Gastroesophageal sphincter (tissue), 4 donors: ENCODE results near the gene KIAA0930. TPM values are rescaled to one million over a fixed set of nuclear protein-coding genes. Genes with fewer than 3 reads are reported as not detected.

Experiments
- ATAC-seq: fragments of 150-250 bp; one replicate; pipeline ENCODE4 v1.9.1; 2016; ENCODE audit warnings: mild to moderate bottlenecking, moderate library complexity
- H3K27ac ChIP-seq, 4 donors: fragments of 200-600 bp; sonication (generic) in 3 of 4; 1 replicate in 3 of 4; 2 replicates in 1 of 4; pipeline ENCODE4 v1.5.1; 2016 to 2019
- H3K27me3 ChIP-seq: fragments of 200-600 bp; sonication (generic); one replicate; pipeline ENCODE4 v1.5.1; 2019
- H3K36me3 ChIP-seq, 2 donors: fragments of 200-600 bp; sonication (generic); one replicate each; pipeline ENCODE4 v1.5.1; 2019; ENCODE audit warnings: control low read depth in 1 of 2
- H3K4me1 ChIP-seq, 3 donors: fragments of 200-600 bp; sonication (generic); 1 replicate in 2 of 3; 2 replicates in 1 of 3; pipeline ENCODE4 v1.5.1; 2016 to 2019; ENCODE audit warnings: control low read depth in 2 of 3
- H3K4me3 ChIP-seq, 2 donors: fragments of 200-600 bp; sonication (generic); one replicate each; pipeline ENCODE4 v1.5.1; 2019; ENCODE audit warnings: mild to moderate bottlenecking in 1 of 2, moderate library complexity in 1 of 2
- H3K9me3 ChIP-seq, 3 donors: fragments of 200-600 bp; sonication (generic); one replicate each; pipeline ENCODE4 v1.5.1; 2017 to 2019; ENCODE audit warnings: control low read depth in 2 of 3
- CTCF ChIP-seq, 4 experiments: fragments of 200-600 bp in 2 of 4; fragments of 450-650 bp in 2 of 4; sonication (generic) in 1 of 4; IDR thresholded peaks; one replicate each; pipeline ENCODE4 v1.5.1; 2017 to 2019; ENCODE audit warnings: antibody characterized with exemption in 4 of 4, mild to moderate bottlenecking in 2 of 4, moderate library complexity in 2 of 4
- EP300 ChIP-seq: sonication (generic); formaldehyde crosslinking; IDR thresholded peaks from one replicate; pipeline ENCODE4 v1.6.1; 2017; ENCODE audit warnings: antibody characterized with exemption, mild to moderate bottlenecking
- POLR2A ChIP-seq, 2 donors: fragments of 450-650 bp; IDR thresholded peaks; one replicate each; pipeline ENCODE4 v1.6.1; 2017; ENCODE audit warnings: antibody characterized with exemption in 2 of 2, mild to moderate bottlenecking in 2 of 2, moderate library complexity in 1 of 2
- POLR2AphosphoS5 ChIP-seq: sonication (generic); formaldehyde crosslinking; IDR thresholded peaks from one replicate; pipeline ENCODE4 v1.6.1; 2017; ENCODE audit warnings: antibody characterized with exemption
- WGBS, 2 donors: methylation state at CpG; one replicate each; pipeline ENCODE4 v1.1.5; 2018; ENCODE audit warnings: low coverage in 1 of 2; 5-methylcytosine and 5-hydroxymethylcytosine counted together
- total RNA-seq, 4 donors: library from RNA; depleted of rRNA; stranded (reverse); fragments of >200 nt; gene quantifications; one replicate each; pipeline ENCODE4 v1.1.0, GENCODE V29; 2016

KIAA0930 gene
- total RNA-seq, 4 donors from 2014 or later: 26.1 to 54.2 (median 37.3) TPM

GRCh38 chr22:45172881-45173585, 67.7 kb downstream of the KIAA0930 start:
- peaks cover 0 to 99% of the 10 kb centered on the region in 2 donors for H3K36me3 ChIP-seq
- H3K4me3 ChIP-seq: no peak overlapping the region
- H3K9me3 ChIP-seq: no peaks in the 10 kb centered on the region
- 77 to 85% methylated on average over 7 of the region's 7 CpGs for WGBS, 2 donors
- TF ChIP-seq EP300 (no peak), POLR2A (IDR thresholded peaks at IDR 0.05) (no peak), CTCF (IDR thresholded peaks at IDR 0.05) (no peak), POLR2AphosphoS5 (no peak)
- no peak for ATAC-seq
- no peaks in the 10 kb centered on the region for H3K27me3 ChIP-seq
- H3K4me1 ChIP-seq: no peaks in the 10 kb centered on the region
- H3K27ac ChIP-seq: no peak overlapping the region

GRCh38 chr22:45171830-45172229, 68.9 kb downstream of the KIAA0930 start:
- no peak for ATAC-seq
- peaks cover 0 to 7% (median 0%) of the 10 kb centered on the region in 3 donors for H3K4me1 ChIP-seq

GRCh38 chr22:45169591-45170466, 70.9 kb downstream of the KIAA0930 start:
- H3K4me1 ChIP-seq: peaks cover 0 to 26% (median 7%) of the 10 kb centered on the region in 3 donors
- H3K27me3 ChIP-seq: no peaks in the 10 kb centered on the region
- TF ChIP-seq EP300: no peak
- 71 to 81% methylated on average over 9 to 18 of the region's 19 CpGs for WGBS, 2 donors
- no peak overlapping the region for H3K27ac ChIP-seq
- no peaks in the 10 kb centered on the region for H3K9me3 ChIP-seq
- H3K4me3 ChIP-seq: no peak overlapping the region
- peaks cover 0 to 69% of the 10 kb centered on the region in 2 donors for H3K36me3 ChIP-seq
- ATAC-seq: no peak

More at GRCh38 chr22:45171830-45172229, 68.9 kb downstream of the KIAA0930 start:
- peaks cover 0 to 89% of the 10 kb centered on the region in 2 donors for H3K36me3 ChIP-seq
- TF ChIP-seq POLR2A (IDR thresholded peaks at IDR 0.05): no peak
- no peaks in the 10 kb centered on the region for H3K9me3 ChIP-seq
- no peaks in the 10 kb centered on the region for H3K27me3 ChIP-seq
- no peak overlapping the region for H3K4me3 ChIP-seq
- H3K27ac ChIP-seq: no peak overlapping the region
- WGBS, 2 donors: 80 to 81% methylated on average over 5 to 6 of the region's 6 CpGs

GRCh38 chr22:45166932-45167331, 73.8 kb downstream of the KIAA0930 start:
- peaks cover 0 to 44% (median 13%) of the 10 kb centered on the region in 3 donors for H3K4me1 ChIP-seq
- H3K27me3 ChIP-seq: no peaks in the 10 kb centered on the region
- H3K4me3 ChIP-seq: no peak overlapping the region
- ATAC-seq: no peak
- H3K9me3 ChIP-seq: no peaks in the 10 kb centered on the region
- no peak overlapping the region for H3K27ac ChIP-seq
- TF ChIP-seq POLR2A (IDR thresholded peaks at IDR 0.05) (no peak), EP300 (no peak), POLR2AphosphoS5 (no peak), CTCF (IDR thresholded peaks at IDR 0.05) (no peak)
- peaks cover 0 to 40% of the 10 kb centered on the region in 2 donors for H3K36me3 ChIP-seq
- 65 to 71% methylated on average over 5 of the region's 5 CpGs for WGBS, 2 donors

GRCh38 chr22:45164270-45165088, 76.2 kb downstream of the KIAA0930 start:
- Histone ChIP-seq H3K36me3 (peaks cover 0 to 16% of the 10 kb centered on the region in 2 donors), H3K4me1 (peaks cover 0 to 57% (median 13%) of the 10 kb centered on the region in 3 donors), H3K27me3 (no peaks in the 10 kb centered on the region), H3K27ac (peak overlapping the region; percentile 44 to 94 (median 92)), H3K4me3 (peak overlapping the region; percentile 90 to 93), H3K9me3 (no peaks in the 10 kb centered on the region)
- no peak for TF ChIP-seq CTCF (IDR thresholded peaks at IDR 0.05)
- no peak for TF ChIP-seq POLR2A (IDR thresholded peaks at IDR 0.05)
- no peak for TF ChIP-seq EP300
- TF ChIP-seq POLR2AphosphoS5: no peak
- peak; percentile 28 for ATAC-seq
- WGBS, 2 donors: 0 to 3% methylated on average over 9 to 12 of the region's 59 CpGs
